ENCODE data around the gene GAST. TPM values are rescaled to one million over a fixed set of nuclear protein-coding genes. Genes with fewer than 3 reads are reported as not detected.

Gene GAST
- total and polyA plus RNA-seq, 10 of the 15 experiments (the other 5 are each of a cell fraction or from before 2014, with no cell fraction given) = not detected

- in situ Hi-C loops (cut with MboI) = no loop called here
- 52% methylated on average over 14 of the region's 17 CpGs for WGBS (ENCODE audit: insufficient coverage, insufficient replicate concordance, low lambda C conversion rate, missing lambda C conversion rate)
- SMC1A ChIA-PET (ENCODE audit: uncharacterized antibody, unreplicated experiment) = interaction anchor here (0.5 kb wide), 1 partner anchor 1487 kb away, joined by 4 read pairs; no protein-coding TSS in a partner anchor
Measured at GRCh38 chr17:41724476-41725050, 12.4 kb downstream of the GAST start.

GRCh38 chr17:41725134-41725533, 13.0 kb downstream of the GAST start:
- DNase-seq (ENCODE audit: low read depth, low spot score) = no peak
- 54% methylated on average over 5 of the region's 5 CpGs for WGBS (ENCODE audit: insufficient coverage, insufficient replicate concordance, low lambda C conversion rate, missing lambda C conversion rate)
- in situ Hi-C loops (cut with MboI) = no loop called here
- RAD21 ChIA-PET (ENCODE audit: unreplicated experiment) = no interaction called here
- Histone ChIP-seq H3K4me3 (no peak overlapping the region), H4K20me1 (ENCODE audit: control insufficient read depth, insufficient read depth) (no peaks in the 10 kb centered on the region), H3K79me2 (ENCODE audit: control insufficient read depth, insufficient read depth, low read length) (no peaks in the 10 kb centered on the region), H3K9me3 (replicated peaks; ENCODE audit: control insufficient read depth, insufficient read depth, low read length) (no peaks in the 10 kb centered on the region), H3K4me1 (ENCODE audit: control insufficient read depth, insufficient read depth, low read length) (no peaks in the 10 kb centered on the region), H3K27me3 (replicated peaks in 1 of 2; ENCODE audit: control insufficient read depth in 2 of 2, insufficient read depth in 2 of 2, low read length in 1 of 2) (0 out of 4 replicates have a peak, but pooled peaks cover 0 to 2% of the 10 kb centered on the region in 2 experiments), H2AFZ (ENCODE audit: control insufficient read depth, low read depth, low read length) (no peak overlapping the region), H3K36me3 (ENCODE audit: control insufficient read depth in 2 of 2, insufficient read depth in 2 of 2, low read length in 1 of 2) (no peaks in the 10 kb centered on the region), H3K4me2 (ENCODE audit: control insufficient read depth, insufficient read depth) (no peak overlapping the region), H3K27ac (ENCODE audit: control insufficient read depth, insufficient read depth) (no peak overlapping the region), H3K9ac (ENCODE audit: control insufficient read depth, insufficient read depth, low read length) (no peak overlapping the region)
- FAIRE-seq = no peak
- SMC1A ChIA-PET (ENCODE audit: uncharacterized antibody, unreplicated experiment) = interaction anchor here (0.5 kb wide), 1 partner anchor 1488 kb away, joined by 4 read pairs; no protein-coding TSS in a partner anchor
- no TSS peak for BruUV-seq (replicated peaks)
- ATAC-seq = no peak
- POLR2A ChIA-PET = interaction anchor here (0.5 kb wide), 1 partner anchor 231 kb away, joined by 6 read pairs; no protein-coding TSS in a partner anchor
- intact Hi-C loops (cut with micrococcal nuclease; ENCODE audit: unreplicated experiment) = no loop called here
- CTCF ChIA-PET = no interaction called here
- TF ChIP-seq CUX1 (IDR thresholded peaks at IDR 0.05; ENCODE audit: insufficient replicate concordance, low read depth, low read length) (no peak), BCL3 (IDR thresholded peaks at IDR 0.05; ENCODE audit: borderline replicate concordance, insufficient read depth, low read depth, low read length, poor library complexity, severe bottlenecking) (no peak)

More at GRCh38 chr17:41724476-41725050, 12.4 kb downstream of the GAST start:
- H3K27me3 ChIP-seq (replicated peaks in 1 of 2; ENCODE audit: control insufficient read depth in 2 of 2, insufficient read depth in 2 of 2, low read length in 1 of 2) = 0 out of 4 replicates have a peak, but pooled peaks cover 0 to 2% of the 10 kb centered on the region in 2 experiments
- DNase-seq (ENCODE audit: low read depth, low spot score) (no peak), ATAC-seq (no peak), FAIRE-seq (no peak)
- ChIA-PET POLR2A (no interaction called here), CTCF (no interaction called here), RAD21 (ENCODE audit: unreplicated experiment) (no interaction called here)
- H3K36me3 ChIP-seq (ENCODE audit: control insufficient read depth in 2 of 2, insufficient read depth in 2 of 2, low read length in 1 of 2) = no peaks in the 10 kb centered on the region
- intact Hi-C loops (cut with micrococcal nuclease; ENCODE audit: unreplicated experiment) = no loop called here
- H3K4me3 ChIP-seq = no peak overlapping the region
- TF ChIP-seq EGR1 (IDR thresholded peaks at IDR 0.05; ENCODE audit: borderline replicate concordance in 1 of 2, low read depth in 2 of 2, low read length in 2 of 2) (no peak), MAX (IDR thresholded peaks at IDR 0.05; ENCODE audit: low read depth, low read length) (no peak), STAT1 (conservative IDR thresholded peaks at IDR 0.05) (no peak), STAT3 (IDR thresholded peaks at IDR 0.05; ENCODE audit: low read depth, low read length) (no peak), SMC3 (IDR thresholded peaks at IDR 0.05; ENCODE audit: borderline replicate concordance, low read length) (no peak)
- H3K27ac ChIP-seq (ENCODE audit: control insufficient read depth, insufficient read depth) = no peak overlapping the region
- H3K9me3 ChIP-seq (replicated peaks; ENCODE audit: control insufficient read depth, insufficient read depth, low read length) = no peaks in the 10 kb centered on the region
- H4K20me1 ChIP-seq (ENCODE audit: control insufficient read depth, insufficient read depth) = no peaks in the 10 kb centered on the region
- H3K9ac ChIP-seq (ENCODE audit: control insufficient read depth, insufficient read depth, low read length) = no peak overlapping the region
- H3K4me2 ChIP-seq (ENCODE audit: control insufficient read depth, insufficient read depth) = no peak overlapping the region
- no TSS peak for BruUV-seq (replicated peaks)
- no peaks in the 10 kb centered on the region for H3K4me1 ChIP-seq (ENCODE audit: control insufficient read depth, insufficient read depth, low read length)
- no peaks in the 10 kb centered on the region for H3K79me2 ChIP-seq (ENCODE audit: control insufficient read depth, insufficient read depth, low read length)
- no peak overlapping the region for H2AFZ ChIP-seq (ENCODE audit: control insufficient read depth, low read depth, low read length)

Measured in GM12878 (cell line).